Measurements from ENCODE around the gene RELL1. TPM values are rescaled to one million over a fixed set of nuclear protein-coding genes. Genes with fewer than 3 reads are reported as not detected.
A peak's percentile ranks its signal among the peaks of the same experiment; 100 is the strongest.
"Not testable (repeated sequence)": the region's sequence is repeated elsewhere in the genome, so short reads cannot be mapped to it uniquely, and the experiment has no call there.

The RELL1 gene
- polyA plus RNA-seq, 1 donor, result 20.3 TPM

DNA sequence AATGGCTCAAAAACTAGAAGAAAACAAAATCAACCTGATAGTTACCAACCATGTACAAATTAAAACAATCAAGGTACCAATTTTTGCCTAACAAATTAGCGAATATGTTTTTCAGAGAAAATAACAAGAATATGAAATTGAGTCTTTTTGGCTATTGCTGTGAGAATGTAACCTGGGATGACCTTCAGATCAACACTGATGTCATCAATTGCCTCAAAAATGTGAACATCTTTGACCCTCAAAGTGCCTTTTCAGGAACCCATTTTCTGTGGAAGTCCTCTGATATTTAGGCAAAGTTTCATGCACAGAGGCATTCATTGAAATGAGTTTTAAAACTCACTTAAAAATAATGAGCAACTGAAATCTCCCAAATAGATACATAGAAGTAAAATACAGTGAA is 6.1 kb downstream of the RELL1 start:
- peaks cover 3% of the 10 kb centered on the region for H3K36me3 ChIP-seq (ENCODE audit: control insufficient read depth, insufficient read depth, low read length)
- H3K27me3 ChIP-seq (ENCODE audit: control insufficient read depth, insufficient read depth, low read length), result no peaks in the 10 kb centered on the region
- DNase-seq, result no peak
- H3K4me1 ChIP-seq (ENCODE audit: control insufficient read depth, insufficient read depth, low read length), result peaks cover 38% of the 10 kb centered on the region
- no peak overlapping the region for H3K4me3 ChIP-seq (ENCODE audit: low read length)
- no peaks in the 10 kb centered on the region for H3K9me3 ChIP-seq (ENCODE audit: control insufficient read depth, low read depth, low read length)
- no peak overlapping the region for H3K27ac ChIP-seq (ENCODE audit: low read length)
- no CpG with 5 or more reads among the region's 1 CpG for WGBS (ENCODE audit: insufficient coverage, low lambda C conversion rate)

DNA sequence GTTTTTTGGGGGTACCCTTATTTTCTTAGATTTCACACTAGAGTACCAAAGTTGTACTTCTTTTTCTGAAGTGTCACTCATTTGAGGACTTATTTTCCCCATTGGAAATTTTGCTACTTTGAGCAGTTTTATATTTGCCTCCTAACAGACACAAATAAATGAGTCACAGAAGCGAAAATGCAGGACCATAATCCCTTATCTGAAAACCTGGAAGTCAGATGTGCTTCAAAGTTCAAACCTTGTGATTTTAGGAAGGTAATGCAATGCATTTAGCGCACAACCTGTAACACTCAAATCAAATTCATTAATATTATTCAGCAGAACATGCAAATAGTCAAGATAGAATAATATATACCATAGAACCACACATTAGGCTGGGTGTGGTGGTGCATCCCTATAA is 6.9 kb downstream of the RELL1 start:
- Histone ChIP-seq H3K36me3 (ENCODE audit: control insufficient read depth, insufficient read depth, low read length) (peaks cover 3% of the 10 kb centered on the region), H3K27me3 (ENCODE audit: control insufficient read depth, insufficient read depth, low read length) (no peaks in the 10 kb centered on the region), H3K4me3 (ENCODE audit: low read length) (no peak overlapping the region), H3K27ac (ENCODE audit: low read length) (peak overlapping the region; percentile 62), H3K4me1 (ENCODE audit: control insufficient read depth, insufficient read depth, low read length) (peaks cover 46% of the 10 kb centered on the region), H3K9me3 (ENCODE audit: control insufficient read depth, low read depth, low read length) (no peaks in the 10 kb centered on the region)
- no CpG with 5 or more reads among the region's 2 CpGs for WGBS (ENCODE audit: insufficient coverage, low lambda C conversion rate)
- DNase-seq, result peak; percentile 58 to 67

DNA sequence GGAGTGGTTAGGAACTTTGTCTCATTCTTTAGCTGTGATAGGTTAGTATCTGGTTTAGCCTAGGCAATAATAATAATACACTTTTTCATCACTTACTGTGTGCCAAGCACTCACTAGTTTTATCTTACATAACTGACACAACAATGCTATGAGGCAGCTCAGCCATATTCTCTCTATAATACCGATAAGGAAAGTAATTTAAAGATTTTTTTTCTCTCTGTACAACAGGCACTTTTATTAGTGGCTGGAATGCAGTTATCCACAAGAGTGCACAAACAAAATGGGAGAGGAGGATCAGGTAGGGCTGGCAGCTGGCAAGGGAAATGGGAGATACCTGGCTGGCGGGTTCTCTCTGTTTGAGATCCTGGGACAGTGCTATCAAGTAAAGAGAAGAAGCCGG is 7.6 kb downstream of the RELL1 start:
- Histone ChIP-seq H3K9me3 (ENCODE audit: control insufficient read depth, low read depth, low read length) (no peaks in the 10 kb centered on the region), H3K4me3 (ENCODE audit: low read length) (no peak overlapping the region), H3K27me3 (ENCODE audit: control insufficient read depth, insufficient read depth, low read length) (no peaks in the 10 kb centered on the region), H3K27ac (ENCODE audit: low read length) (peak overlapping the region; percentile 62), H3K4me1 (ENCODE audit: control insufficient read depth, insufficient read depth, low read length) (peaks cover 51% of the 10 kb centered on the region), H3K36me3 (ENCODE audit: control insufficient read depth, insufficient read depth, low read length) (no peaks in the 10 kb centered on the region)
- DNase-seq, result peak in 1 of 2 donors; percentile 45
- WGBS (ENCODE audit: insufficient coverage, low lambda C conversion rate), result no CpG with 5 or more reads among the region's 3 CpGs

DNA sequence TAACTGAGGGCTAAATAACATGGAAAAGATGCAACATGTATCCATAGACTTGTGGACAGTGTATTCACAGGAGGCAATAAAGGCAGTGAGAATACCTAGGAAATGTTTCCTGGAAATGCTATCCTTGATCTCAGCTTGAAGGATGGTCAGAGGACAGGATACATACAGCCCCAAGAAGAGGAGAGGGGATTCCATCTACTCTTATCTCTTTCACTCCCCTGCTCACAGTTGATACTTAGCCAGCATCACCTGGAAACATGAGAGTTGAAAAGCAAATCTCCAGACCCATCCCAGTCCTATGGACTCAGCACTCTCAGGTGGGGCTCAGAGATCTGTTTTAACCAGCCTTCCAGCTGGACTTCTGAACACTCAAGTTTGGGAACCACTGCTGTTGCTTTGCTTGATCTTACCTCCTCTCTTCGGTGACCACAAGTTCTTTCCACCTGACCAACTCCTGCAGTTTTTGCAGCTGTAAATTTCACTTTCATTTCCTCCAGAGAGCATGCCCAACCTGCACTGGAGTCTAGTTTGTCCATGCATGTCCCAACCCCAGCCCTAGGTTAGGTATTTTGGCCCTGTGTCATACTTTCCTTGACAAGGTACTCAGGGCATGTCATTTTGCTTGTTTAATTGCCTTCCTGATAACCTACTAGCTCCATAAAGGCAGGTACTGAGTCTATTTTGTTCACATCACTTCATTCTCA is 10.4 kb downstream of the RELL1 start:
- Histone ChIP-seq H3K27me3 (ENCODE audit: control insufficient read depth, insufficient read depth, low read length) (no peaks in the 10 kb centered on the region), H3K4me3 (ENCODE audit: low read length) (no peak overlapping the region), H3K36me3 (ENCODE audit: control insufficient read depth, insufficient read depth, low read length) (no peaks in the 10 kb centered on the region), H3K9me3 (ENCODE audit: control insufficient read depth, low read depth, low read length) (no peaks in the 10 kb centered on the region), H3K4me1 (ENCODE audit: control insufficient read depth, insufficient read depth, low read length) (peaks cover 47% of the 10 kb centered on the region), H3K27ac (ENCODE audit: low read length) (peak overlapping the region; percentile 25)
- DNase-seq, result peak; percentile 54 to 75
- WGBS (ENCODE audit: insufficient coverage, low lambda C conversion rate), result no CpG with 5 or more reads among the region's 1 CpG

DNA sequence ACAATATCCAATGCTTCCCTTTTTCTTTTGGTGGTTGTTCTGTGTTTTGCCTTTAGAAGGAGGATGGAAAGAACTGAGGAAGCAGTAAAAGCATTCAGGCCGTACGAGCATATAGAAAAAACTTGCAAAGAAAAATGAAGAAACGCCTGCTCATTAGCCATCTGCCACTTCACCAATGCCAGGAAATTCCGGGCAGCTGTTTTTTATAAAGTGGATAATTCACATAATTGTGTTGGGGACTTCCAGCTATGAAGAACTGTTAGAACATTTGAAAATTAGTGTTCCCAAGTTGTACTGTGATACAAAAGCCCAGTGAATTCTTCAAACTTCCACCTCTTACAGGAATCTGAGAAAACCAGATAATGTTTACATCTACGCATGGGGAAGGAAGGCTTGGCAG is 11.7 kb downstream of the RELL1 start:
- Histone ChIP-seq H3K27ac (ENCODE audit: low read length) (peak overlapping the region; percentile 9), H3K27me3 (ENCODE audit: control insufficient read depth, insufficient read depth, low read length) (no peaks in the 10 kb centered on the region), H3K36me3 (ENCODE audit: control insufficient read depth, insufficient read depth, low read length) (no peaks in the 10 kb centered on the region), H3K9me3 (ENCODE audit: control insufficient read depth, low read depth, low read length) (no peaks in the 10 kb centered on the region), H3K4me1 (ENCODE audit: control insufficient read depth, insufficient read depth, low read length) (peaks cover 47% of the 10 kb centered on the region), H3K4me3 (ENCODE audit: low read length) (no peak overlapping the region)
- no CpG with 5 or more reads among the region's 5 CpGs for WGBS (ENCODE audit: insufficient coverage, low lambda C conversion rate)
- DNase-seq, result no peak

DNA sequence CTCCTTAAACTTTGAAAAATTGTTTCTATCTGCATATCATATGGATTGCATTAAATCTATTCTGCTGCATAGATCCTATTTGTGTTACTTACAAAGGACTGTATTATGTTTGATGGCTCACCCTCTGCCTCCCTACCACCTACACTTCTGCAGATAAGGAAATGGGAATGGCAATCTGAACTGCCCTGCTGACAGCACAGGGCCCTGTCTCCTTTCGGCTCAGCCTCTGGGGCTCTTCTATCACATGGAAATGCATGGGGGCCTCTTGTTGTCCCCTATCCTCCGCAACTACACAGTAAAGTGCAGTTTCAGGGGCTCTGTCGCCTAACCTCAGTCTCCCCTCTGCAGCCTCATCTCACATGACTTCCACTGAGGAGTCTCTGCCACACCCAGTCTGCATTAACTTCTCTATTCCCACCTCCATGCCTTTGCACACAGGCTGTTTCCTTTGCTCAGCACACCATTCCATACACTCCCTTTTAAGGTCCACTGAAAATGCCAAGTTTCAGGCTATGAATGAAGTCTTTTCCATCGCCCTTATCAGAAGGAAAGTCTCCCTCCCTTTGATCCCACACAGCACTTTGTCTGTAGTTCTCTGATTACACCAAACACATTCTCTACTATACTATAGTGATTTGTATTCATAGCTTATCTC is 12.5 kb downstream of the RELL1 start:
- no peaks in the 10 kb centered on the region for H3K36me3 ChIP-seq (ENCODE audit: control insufficient read depth, insufficient read depth, low read length)
- no CpG with 5 or more reads among the region's 4 CpGs for WGBS (ENCODE audit: insufficient coverage, low lambda C conversion rate)
- peaks cover 3% of the 10 kb centered on the region for H3K9me3 ChIP-seq (ENCODE audit: control insufficient read depth, low read depth, low read length)
- peak overlapping the region; percentile 9 for H3K27ac ChIP-seq (ENCODE audit: low read length)
- H3K4me1 ChIP-seq (ENCODE audit: control insufficient read depth, insufficient read depth, low read length), result peaks cover 42% of the 10 kb centered on the region
- peak in 1 of 2 donors; percentile 56 for DNase-seq
- no peaks in the 10 kb centered on the region for H3K27me3 ChIP-seq (ENCODE audit: control insufficient read depth, insufficient read depth, low read length)
- no peak overlapping the region for H3K4me3 ChIP-seq (ENCODE audit: low read length)

DNA sequence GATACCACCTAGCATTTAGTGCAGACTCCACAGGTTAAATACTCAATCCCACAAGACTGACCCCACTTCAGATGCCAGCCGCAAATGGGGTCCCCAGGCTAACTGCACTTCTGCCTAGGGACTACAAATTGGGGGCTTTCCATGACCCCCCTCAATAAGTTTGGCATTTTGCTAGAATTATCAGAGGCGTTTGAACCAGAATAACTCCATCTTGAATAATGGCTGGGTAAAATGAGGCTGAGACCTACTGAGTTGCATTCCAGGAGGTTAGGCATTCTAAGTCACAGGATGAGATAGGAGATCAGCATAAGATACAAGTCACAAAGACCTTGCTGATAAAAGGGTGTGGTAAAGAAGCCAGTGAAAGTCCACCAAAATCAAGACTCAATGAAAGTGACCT is 15.1 kb downstream of the RELL1 start:
- no peak for DNase-seq
- Histone ChIP-seq H3K36me3 (ENCODE audit: control insufficient read depth, insufficient read depth, low read length) (no peaks in the 10 kb centered on the region), H3K4me1 (ENCODE audit: control insufficient read depth, insufficient read depth, low read length) (peaks cover 43% of the 10 kb centered on the region), H3K9me3 (ENCODE audit: control insufficient read depth, low read depth, low read length) (peaks cover 5% of the 10 kb centered on the region), H3K4me3 (ENCODE audit: low read length) (no peak overlapping the region), H3K27ac (ENCODE audit: low read length) (no peak overlapping the region), H3K27me3 (ENCODE audit: control insufficient read depth, insufficient read depth, low read length) (no peaks in the 10 kb centered on the region)
- WGBS (ENCODE audit: insufficient coverage, low lambda C conversion rate), result no CpG with 5 or more reads among the region's 2 CpGs

DNA sequence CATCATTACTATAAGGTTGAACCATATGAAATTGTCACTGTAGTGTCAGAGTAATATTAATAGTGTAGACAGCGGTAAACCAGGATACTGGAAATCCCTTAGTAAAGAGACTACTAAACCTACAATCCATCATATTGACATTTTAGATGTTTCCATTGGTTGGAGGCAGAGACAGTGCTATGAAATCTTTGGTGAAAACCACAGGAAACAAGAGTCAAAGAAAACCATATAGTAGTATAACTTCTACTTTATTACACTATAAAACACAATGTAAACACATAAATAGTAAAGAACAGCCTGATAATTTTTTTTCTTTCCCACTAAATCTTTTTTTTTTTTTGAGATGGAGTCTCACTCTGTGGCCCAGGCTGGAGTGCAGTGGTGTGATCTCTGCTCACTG is 15.9 kb downstream of the RELL1 start:
- Histone ChIP-seq H3K4me1 (ENCODE audit: control insufficient read depth, insufficient read depth, low read length) (peaks cover 43% of the 10 kb centered on the region), H3K27ac (ENCODE audit: low read length) (no peak overlapping the region)
- WGBS (ENCODE audit: insufficient coverage, low lambda C conversion rate), result no CpG with 5 or more reads among the region's 1 CpG

DNA sequence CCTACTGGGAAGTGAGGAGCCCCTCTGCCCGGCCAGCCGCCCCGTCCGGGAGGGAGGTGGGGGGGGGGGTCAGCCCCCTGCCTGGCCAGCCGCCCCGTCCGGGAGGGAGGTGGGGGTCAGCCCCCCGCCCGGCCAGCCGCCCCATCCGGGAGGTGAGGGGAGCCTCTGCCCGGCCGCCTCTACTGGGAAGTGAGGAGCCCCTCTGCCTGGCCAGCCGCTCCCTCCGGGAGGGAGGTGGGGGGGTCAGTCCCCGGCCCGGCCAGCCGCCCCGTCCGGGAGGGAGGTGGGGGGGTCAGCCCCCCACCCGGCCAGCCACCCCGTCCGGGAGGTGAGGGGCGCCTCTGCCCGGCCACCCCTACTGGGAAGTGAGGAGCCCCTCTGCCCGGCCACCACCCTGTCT is 17.1 kb downstream of the RELL1 start:
- DNase-seq; H3K9me3 ChIP-seq (ENCODE audit: control insufficient read depth, low read depth, low read length); H3K36me3 ChIP-seq (ENCODE audit: control insufficient read depth, insufficient read depth, low read length); H3K27me3 ChIP-seq (ENCODE audit: control insufficient read depth, insufficient read depth, low read length); H3K4me3 ChIP-seq (ENCODE audit: low read length); H3K27ac ChIP-seq (ENCODE audit: low read length): not testable (repeated sequence)
- H3K4me1 ChIP-seq (ENCODE audit: control insufficient read depth, insufficient read depth, low read length), result peaks cover 32% of the 10 kb centered on the region
- no CpG with 5 or more reads among the region's 26 CpGs for WGBS (ENCODE audit: insufficient coverage, low lambda C conversion rate)

More for the DNA sequence above, 15.9 kb downstream of the RELL1 start:
- Histone ChIP-seq H3K4me3 (ENCODE audit: low read length) (no peak overlapping the region), H3K27me3 (ENCODE audit: control insufficient read depth, insufficient read depth, low read length) (no peaks in the 10 kb centered on the region), H3K36me3 (ENCODE audit: control insufficient read depth, insufficient read depth, low read length) (no peaks in the 10 kb centered on the region), H3K9me3 (ENCODE audit: control insufficient read depth, low read depth, low read length) (peaks cover 5% of the 10 kb centered on the region)
- no peak for DNase-seq

DNA sequence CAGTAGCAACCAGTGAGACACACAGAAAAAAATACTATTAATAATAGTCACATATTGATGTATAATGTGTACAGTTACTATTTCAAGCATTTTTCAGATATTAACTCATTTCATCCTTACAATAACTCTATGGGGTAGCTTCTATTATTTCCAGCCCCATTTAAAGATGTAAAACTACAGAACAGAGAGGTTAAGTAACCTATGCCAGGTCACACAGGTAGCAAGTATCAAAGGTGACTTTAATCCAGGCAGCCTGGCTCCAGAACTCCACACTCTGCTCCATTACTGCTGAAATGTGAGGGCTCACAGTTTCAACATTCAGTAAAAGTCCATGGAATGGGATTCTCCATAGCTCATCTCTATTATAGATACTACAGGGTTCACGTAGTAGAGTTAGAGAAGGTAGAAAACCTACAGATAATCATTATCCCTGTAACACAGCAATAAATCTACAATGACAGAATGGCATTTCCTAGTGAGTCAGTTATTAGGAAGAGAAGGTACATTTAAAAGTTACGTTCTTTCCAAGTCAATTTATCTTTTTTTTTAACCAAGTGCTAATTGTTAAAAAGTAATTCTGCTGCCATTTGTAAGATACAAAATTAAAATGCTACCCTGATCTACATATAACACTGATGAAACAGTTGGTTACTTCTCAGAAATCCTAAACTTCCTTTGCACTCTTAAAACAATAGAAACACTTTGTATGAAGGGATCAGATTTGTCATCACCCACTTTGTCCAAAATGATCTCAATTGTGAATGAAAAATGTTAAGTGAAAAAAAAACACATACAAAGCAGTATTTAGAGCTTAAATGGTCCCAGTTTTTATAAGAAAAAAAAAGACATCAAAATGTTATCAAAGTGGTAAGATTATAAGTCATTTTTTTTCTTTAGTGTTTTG is 18.7 kb downstream of the RELL1 start:
- 33% methylated on average over 1 of the region's 2 CpGs for WGBS (ENCODE audit: insufficient coverage, low lambda C conversion rate)
- Histone ChIP-seq H3K9me3 (ENCODE audit: control insufficient read depth, low read depth, low read length) (peaks cover 5% of the 10 kb centered on the region), H3K27ac (ENCODE audit: low read length) (peak overlapping the region; percentile 81), H3K4me3 (ENCODE audit: low read length) (no peak overlapping the region), H3K4me1 (ENCODE audit: control insufficient read depth, insufficient read depth, low read length) (peaks cover 37% of the 10 kb centered on the region), H3K36me3 (ENCODE audit: control insufficient read depth, insufficient read depth, low read length) (no peaks in the 10 kb centered on the region), H3K27me3 (ENCODE audit: control insufficient read depth, insufficient read depth, low read length) (no peaks in the 10 kb centered on the region)
- no peak for DNase-seq

All from large intestine (tissue), 3 donors.